Measurements from ENCODE around the gene FAHD2A. TPM values are rescaled to one million over a fixed set of nuclear protein-coding genes. Genes with fewer than 3 reads are reported as not detected.

The FAHD2A gene
- total and polyA plus RNA-seq, 2 donors = 17.8 to 20.3 TPM

Small RNA genes within 50 kb of the gene (small RNA-seq; reads per million reads assigned to genes)
- gene AC133104.2 = not detected

Other genes starting within 250 kb of the FAHD2A start
- gene ZNF514, start 242.9 kb upstream of the FAHD2A start, total RNA-seq = 38.5 TPM
- gene ZNF514, start 242.9 kb upstream of the FAHD2A start, polyA plus RNA-seq = 11.3 TPM
- 9.5 TPM for gene ZNF2, start 236.9 kb upstream of the FAHD2A start, total RNA-seq
- 3.4 TPM for gene ZNF2, start 236.9 kb upstream of the FAHD2A start, polyA plus RNA-seq
- 11.5 TPM for gene ZNF892, start 195.2 kb upstream of the FAHD2A start, total RNA-seq
- 1.4 TPM for gene ZNF892, start 195.2 kb upstream of the FAHD2A start, polyA plus RNA-seq
- 13.6 TPM for gene PROM2, start 128.3 kb upstream of the FAHD2A start, total RNA-seq
- 25.1 TPM for gene PROM2, start 128.3 kb upstream of the FAHD2A start, polyA plus RNA-seq
- 6.1 TPM for gene KCNIP3, start 105.4 kb upstream of the FAHD2A start, total RNA-seq
- gene KCNIP3, start 105.4 kb upstream of the FAHD2A start, polyA plus RNA-seq = 16.8 TPM
- not detected for gene TRIM43B, start 82.0 kb downstream of the FAHD2A start, total RNA-seq
- gene TRIM43B, start 82.0 kb downstream of the FAHD2A start, polyA plus RNA-seq = not detected
- gene TRIM43, start 189.3 kb downstream of the FAHD2A start, total RNA-seq = not detected
- gene TRIM43, start 189.3 kb downstream of the FAHD2A start, polyA plus RNA-seq = not detected

Data from urinary bladder (tissue), 2 donors.